Measurements from ENCODE around the gene LRSAM1.

GRCh38 chr9:127504887-127505251, 53.6 kb downstream of the LRSAM1 start:
- TF ChIP-seq CREB1 (IDR thresholded peaks at IDR 0.05) = no peak
- no peak for TF ChIP-seq CREB1 (CRISPR knock-in tag; IDR thresholded peaks at IDR 0.05)
- TF ChIP-seq HOMEZ (CRISPR knock-in tag; IDR thresholded peaks at IDR 0.05) = no peak
- no peak for TF ChIP-seq REST (IDR thresholded peaks at IDR 0.05; ENCODE audit: borderline replicate concordance)
- TF ChIP-seq REST (CRISPR knock-in tag; IDR thresholded peaks at IDR 0.05; ENCODE audit: low read depth) = no peak
- no peak for TF ChIP-seq MAZ (CRISPR knock-in tag; conservative IDR thresholded peaks at IDR 0.05 in 1 of 2, IDR thresholded peaks at IDR 0.05 in 1 of 2)

Data from K562 (cell line).